ENCODE measurements around the gene PARP9.

The PARP9 gene

DNA sequence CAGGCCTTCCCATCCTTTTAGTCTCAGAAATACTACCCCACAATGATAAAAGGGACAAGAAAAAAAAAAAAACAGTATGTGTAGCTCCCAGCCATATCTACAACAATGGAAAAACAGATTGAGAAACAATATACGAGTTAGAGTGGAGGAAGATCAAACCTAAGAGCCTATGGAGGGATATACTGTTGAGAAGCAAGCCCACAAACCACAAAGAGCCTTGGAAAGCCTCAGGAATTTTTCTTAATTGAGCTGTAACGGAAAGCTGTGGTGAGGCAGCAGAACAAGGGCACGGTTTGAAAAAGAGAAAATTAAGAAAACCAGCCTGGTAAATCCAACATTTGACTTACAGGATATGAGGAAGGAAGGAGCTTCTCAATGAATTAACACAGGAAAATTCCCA lies 70.8 kb downstream of the PARP9 start:
- H3K27ac Mint-ChIP-seq, result peak overlapping the region; percentile 73
- peaks cover 29% of the 10 kb centered on the region for H3K36me3 Mint-ChIP-seq
- H3K4me3 Mint-ChIP-seq, result no peak overlapping the region
- H3K9me3 Mint-ChIP-seq, result no peaks in the 10 kb centered on the region
- no peaks in the 10 kb centered on the region for H3K27me3 Mint-ChIP-seq
- H3K4me1 Mint-ChIP-seq, result peaks cover 60% of the 10 kb centered on the region

GRCh38 chr3:122488262-122488973 lies 75.7 kb downstream of the PARP9 start:
- no peak overlapping the region for H3K27ac Mint-ChIP-seq
- no peaks in the 10 kb centered on the region for H3K27me3 Mint-ChIP-seq
- H3K36me3 Mint-ChIP-seq, result peaks cover 32% of the 10 kb centered on the region
- H3K9me3 Mint-ChIP-seq, result no peaks in the 10 kb centered on the region
- no peak overlapping the region for H3K4me3 Mint-ChIP-seq
- peaks cover 53% of the 10 kb centered on the region for H3K4me1 Mint-ChIP-seq

DNA sequence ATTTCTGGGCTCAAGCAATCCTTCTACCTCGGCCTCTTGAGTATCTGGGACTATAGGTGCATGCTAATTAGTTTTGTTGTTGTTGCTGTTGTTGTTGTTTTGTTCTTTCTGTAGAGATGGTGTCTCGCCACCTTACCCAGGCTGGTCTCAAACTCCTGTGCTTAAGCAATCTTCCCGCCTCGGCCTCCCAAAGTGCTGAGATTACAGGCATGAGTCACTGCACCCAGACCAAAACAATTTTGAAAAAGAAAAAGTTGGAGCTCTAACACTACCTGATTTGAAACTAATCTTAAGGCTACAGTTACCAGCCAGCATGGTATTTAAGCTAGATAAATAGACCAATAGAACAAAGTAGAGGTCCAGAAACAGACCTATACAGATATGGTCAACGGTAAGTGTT lies 79.1 kb downstream of the PARP9 start:
- Mint-ChIP-seq H3K4me1 (peaks cover 61% of the 10 kb centered on the region), H3K27me3 (no peaks in the 10 kb centered on the region)

DNA sequence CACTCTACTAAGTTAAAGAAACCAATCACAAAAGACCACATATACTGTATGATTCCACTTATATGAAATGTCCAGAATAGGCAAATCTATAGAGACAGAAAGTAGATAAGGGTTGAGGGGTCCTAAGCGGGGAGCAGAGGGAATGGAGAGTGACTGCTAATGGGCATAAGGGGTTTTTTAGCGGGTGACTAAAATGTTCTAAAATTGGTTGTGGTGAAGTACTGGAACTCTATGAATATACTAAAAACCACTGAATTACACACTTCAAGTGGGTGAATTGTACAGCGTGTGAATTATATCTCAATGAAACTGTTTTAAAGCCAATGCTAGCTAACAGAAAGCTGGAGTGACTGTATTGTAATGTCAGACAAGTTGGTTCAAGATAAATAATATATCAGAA lies 82.7 kb downstream of the PARP9 start:
- H3K27ac Mint-ChIP-seq, result peak overlapping the region; percentile 1
- no peaks in the 10 kb centered on the region for H3K27me3 Mint-ChIP-seq
- peaks cover 13% of the 10 kb centered on the region for H3K36me3 Mint-ChIP-seq
- H3K9me3 Mint-ChIP-seq, result no peaks in the 10 kb centered on the region
- H3K4me1 Mint-ChIP-seq, result peaks cover 52% of the 10 kb centered on the region
- H3K4me3 Mint-ChIP-seq, result no peak overlapping the region

More for the DNA sequence above, 79.1 kb downstream of the PARP9 start:
- H3K9me3 Mint-ChIP-seq, result no peaks in the 10 kb centered on the region
- no peak overlapping the region for H3K27ac Mint-ChIP-seq
- H3K4me3 Mint-ChIP-seq, result no peak overlapping the region
- H3K36me3 Mint-ChIP-seq, result peaks cover 18% of the 10 kb centered on the region

All from activated naive CD4-positive, alpha-beta T cell treated with anti-CD3 and anti-CD28 coated beads, Interleukin-2, amount 50 U/mL, for 24 hours (primary cell).